Nephron progenitor cell (in vitro differentiated cells): ENCODE results near the gene CLIC3.

Source experiments
- DNase-seq: peaks from one replicate; pipeline ENCODE4 v3.0.0; 2021
- H3K27ac Mint-ChIP-seq: 2 replicates; pipeline ENCODE4 v1.8.0; 2021; ENCODE audit warnings: mild to moderate bottlenecking, moderate library complexity, mixed read lengths
- H3K27me3 Mint-ChIP-seq: 2 replicates; pipeline ENCODE4 v1.8.0; 2021; ENCODE audit warnings: mild to moderate bottlenecking, low read depth, mixed read lengths; ENCODE audit not compliant: poor library complexity
- H3K36me3 Mint-ChIP-seq: 2 replicates; pipeline ENCODE4 v1.8.0; 2021; ENCODE audit warnings: low read depth, mixed read lengths
- H3K4me1 Mint-ChIP-seq: 2 replicates; pipeline ENCODE4 v1.8.0; 2021; ENCODE audit warnings: mixed read lengths
- H3K4me3 Mint-ChIP-seq: 2 replicates; pipeline ENCODE4 v1.8.0; 2021; ENCODE audit warnings: mild to moderate bottlenecking, moderate library complexity, mixed read lengths
- H3K9me3 Mint-ChIP-seq: 2 replicates; pipeline ENCODE4 v1.8.0; 2021; ENCODE audit warnings: mild to moderate bottlenecking, moderate library complexity, mixed read lengths
- TF ChIP-seq, protein P1 (sequence below): fragments of 200-600 bp; sonication (generic); IDR thresholded peaks from 2 replicates; pipeline ENCODE4 v1.5.0; 2021; ENCODE audit warnings: antibody characterized with exemption

Gene CLIC3

GRCh38 chr9:136977223-136977622 is 19.1 kb downstream of the CLIC3 start, which contains the start of gene PTGDS:
Gene PTGDS (plus strand): TSS chr9:136977504. CDS start chr9:136977579, 75 bp downstream.
- H3K36me3 Mint-ChIP-seq, result no peaks in the 10 kb centered on the region
- TF ChIP-seq, protein P1, sequence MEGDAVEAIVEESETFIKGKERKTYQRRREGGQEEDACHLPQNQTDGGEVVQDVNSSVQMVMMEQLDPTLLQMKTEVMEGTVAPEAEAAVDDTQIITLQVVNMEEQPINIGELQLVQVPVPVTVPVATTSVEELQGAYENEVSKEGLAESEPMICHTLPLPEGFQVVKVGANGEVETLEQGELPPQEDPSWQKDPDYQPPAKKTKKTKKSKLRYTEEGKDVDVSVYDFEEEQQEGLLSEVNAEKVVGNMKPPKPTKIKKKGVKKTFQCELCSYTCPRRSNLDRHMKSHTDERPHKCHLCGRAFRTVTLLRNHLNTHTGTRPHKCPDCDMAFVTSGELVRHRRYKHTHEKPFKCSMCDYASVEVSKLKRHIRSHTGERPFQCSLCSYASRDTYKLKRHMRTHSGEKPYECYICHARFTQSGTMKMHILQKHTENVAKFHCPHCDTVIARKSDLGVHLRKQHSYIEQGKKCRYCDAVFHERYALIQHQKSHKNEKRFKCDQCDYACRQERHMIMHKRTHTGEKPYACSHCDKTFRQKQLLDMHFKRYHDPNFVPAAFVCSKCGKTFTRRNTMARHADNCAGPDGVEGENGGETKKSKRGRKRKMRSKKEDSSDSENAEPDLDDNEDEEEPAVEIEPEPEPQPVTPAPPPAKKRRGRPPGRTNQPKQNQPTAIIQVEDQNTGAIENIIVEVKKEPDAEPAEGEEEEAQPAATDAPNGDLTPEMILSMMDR, result no peak
- DNase-seq, result no peak
- H3K27ac Mint-ChIP-seq, result no peak within 1 kb of the TSS
- peaks cover 8% of the 10 kb centered on the region for H3K4me1 Mint-ChIP-seq
- no peaks in the 10 kb centered on the region for H3K9me3 Mint-ChIP-seq
- H3K4me3 Mint-ChIP-seq, result peak within 1 kb of the TSS; percentile 60
- H3K27me3 Mint-ChIP-seq, result peaks cover 27% of the 10 kb centered on the region

DNA sequence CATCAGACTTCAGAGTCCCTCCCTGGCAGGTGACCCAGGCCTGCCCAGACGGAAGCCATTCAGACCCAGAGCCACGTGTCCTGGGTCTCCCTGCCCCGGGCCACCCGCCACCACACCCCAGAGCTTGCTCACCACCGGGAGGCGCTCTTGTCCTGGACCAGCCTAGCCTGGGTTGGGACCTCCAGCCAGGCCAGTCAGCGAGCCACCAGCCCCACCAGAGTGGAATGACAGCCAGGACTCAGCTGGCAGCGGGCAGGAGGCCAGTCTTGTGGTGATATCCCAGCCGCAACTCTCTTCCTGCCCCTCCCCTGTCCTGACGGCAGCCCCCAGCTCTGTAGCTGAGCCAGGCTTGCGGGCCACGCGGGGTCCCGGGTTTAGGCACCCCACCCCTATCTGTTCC is 20.7 kb downstream of the CLIC3 start:
- H3K27ac Mint-ChIP-seq, result no peak overlapping the region
- H3K4me3 Mint-ChIP-seq, result no peak overlapping the region
- H3K27me3 Mint-ChIP-seq, result peaks cover 23% of the 10 kb centered on the region
- DNase-seq, result peak; percentile 41
- H3K4me1 Mint-ChIP-seq, result peaks cover 7% of the 10 kb centered on the region
- H3K36me3 Mint-ChIP-seq, result no peaks in the 10 kb centered on the region
- no peaks in the 10 kb centered on the region for H3K9me3 Mint-ChIP-seq
- TF ChIP-seq, protein P1, result no peak

- peaks cover 5% of the 10 kb centered on the region for H3K4me1 Mint-ChIP-seq
- no peaks in the 10 kb centered on the region for H3K36me3 Mint-ChIP-seq
- peaks cover 23% of the 10 kb centered on the region for H3K27me3 Mint-ChIP-seq
- no peaks in the 10 kb centered on the region for H3K9me3 Mint-ChIP-seq
- no peak overlapping the region for H3K4me3 Mint-ChIP-seq
- TF ChIP-seq, protein P1, result no peak
- no peak for DNase-seq
- H3K27ac Mint-ChIP-seq, result no peak overlapping the region
These were observed 21.4 kb downstream of the CLIC3 start for GRCh38 chr9:136974817-136975535.

DNA sequence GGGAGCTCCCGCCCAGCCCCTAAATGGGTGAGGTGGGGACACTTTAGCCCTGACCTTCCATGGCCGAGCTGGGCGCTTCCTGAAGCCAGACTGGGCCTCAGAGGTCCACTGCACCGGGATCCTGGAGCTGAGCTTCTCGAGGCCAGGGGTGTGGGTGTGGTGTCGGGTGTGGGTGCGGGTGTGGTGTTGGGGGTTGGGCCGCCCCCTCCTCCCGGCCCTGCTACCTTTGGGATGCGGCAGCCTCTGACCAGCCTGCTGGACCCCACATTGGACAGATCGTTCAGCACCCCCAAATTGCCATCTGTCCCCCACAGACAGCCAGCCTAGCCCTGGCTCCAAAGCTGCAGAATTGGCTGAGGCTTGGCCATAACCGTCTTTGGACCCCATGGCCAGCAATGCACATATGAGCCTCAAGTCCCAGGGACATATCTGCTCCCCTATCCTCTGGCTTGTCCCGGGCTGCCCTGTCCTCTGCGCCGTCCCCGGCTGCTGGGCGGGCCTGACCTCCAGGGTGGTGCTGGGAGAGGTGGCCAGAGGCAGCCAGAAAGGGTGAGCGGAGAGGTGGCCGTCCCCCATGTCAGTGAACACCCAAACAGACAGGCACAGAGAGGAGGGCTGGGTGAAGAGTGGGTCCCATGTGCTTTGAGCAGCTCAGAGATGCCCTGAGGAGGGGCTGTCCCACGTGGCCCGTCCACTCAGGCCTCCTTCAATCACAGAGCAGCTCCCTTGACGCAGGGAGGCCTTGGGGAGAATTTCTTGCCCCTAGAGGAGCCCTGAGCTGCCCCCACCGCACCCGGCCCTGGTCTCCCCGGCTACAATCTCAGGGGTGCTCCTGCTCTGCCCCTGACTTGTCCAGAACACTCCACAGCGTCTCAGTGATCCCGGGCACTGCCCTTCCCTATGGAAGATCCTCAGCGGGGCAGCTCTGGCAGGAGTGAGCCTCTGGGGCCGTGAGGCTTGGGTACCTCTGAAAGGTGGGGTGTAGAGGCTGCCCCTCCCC is 22.4 kb downstream of the CLIC3 start:
- H3K27ac Mint-ChIP-seq, result no peak overlapping the region
- no peaks in the 10 kb centered on the region for H3K36me3 Mint-ChIP-seq
- TF ChIP-seq, protein P1, result no peak
- peaks cover 5% of the 10 kb centered on the region for H3K4me1 Mint-ChIP-seq
- peaks cover 23% of the 10 kb centered on the region for H3K27me3 Mint-ChIP-seq
- H3K4me3 Mint-ChIP-seq, result no peak overlapping the region
- DNase-seq, result no peak
- no peaks in the 10 kb centered on the region for H3K9me3 Mint-ChIP-seq

DNA sequence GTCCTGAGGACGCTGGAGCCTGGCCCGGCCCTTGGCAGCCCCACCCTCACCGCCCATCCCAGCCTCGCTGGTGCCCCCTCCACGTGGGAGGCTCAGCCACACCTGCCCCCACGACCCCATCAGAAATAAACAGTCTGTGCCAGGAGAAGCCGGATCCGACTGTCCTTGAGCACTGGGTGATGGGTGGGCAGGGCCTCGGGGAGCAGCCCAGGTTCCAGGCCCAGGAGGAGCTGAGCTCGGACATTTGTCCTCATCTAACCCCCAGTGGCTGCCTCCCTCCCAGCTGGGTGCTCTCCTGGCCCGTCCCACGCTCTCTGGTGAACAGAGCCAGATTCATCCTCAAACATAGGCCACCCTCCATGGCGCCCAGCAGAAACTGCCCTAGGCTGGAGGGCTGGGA is 23.6 kb downstream of the CLIC3 start:
- Mint-ChIP-seq H3K36me3 (no peaks in the 10 kb centered on the region), H3K27ac (no peak overlapping the region), H3K27me3 (peaks cover 22% of the 10 kb centered on the region), H3K9me3 (no peaks in the 10 kb centered on the region), H3K4me3 (no peak overlapping the region), H3K4me1 (peaks cover 5% of the 10 kb centered on the region)
- TF ChIP-seq, protein P1, result no peak
- DNase-seq, result no peak
